Brain pericyte (primary cell): ENCODE measurements around the gene ADAMTS14.

Source experiments
- DNase-seq: peaks from one replicate; pipeline ENCODE4 v3.0.0-alpha.2; 2012; ENCODE audit warnings: low read depth, low spot score

ADAMTS14 gene

GRCh38 chr10:70674560-70675495 is 2.5 kb downstream of the ADAMTS14 start:
- DNase-seq = no peak

- no peak for DNase-seq
Measured at GRCh38 chr10:70675496-70676161, 3.3 kb downstream of the ADAMTS14 start.

GRCh38 chr10:70676511-70676910 is 4.2 kb downstream of the ADAMTS14 start:
- DNase-seq = no peak

GRCh38 chr10:70677016-70677415 is 4.7 kb downstream of the ADAMTS14 start:
- no peak for DNase-seq

GRCh38 chr10:70677620-70678249 is 5.4 kb downstream of the ADAMTS14 start:
- DNase-seq = no peak

- DNase-seq = no peak
Measured at GRCh38 chr10:70678250-70678635, 5.9 kb downstream of the ADAMTS14 start.

GRCh38 chr10:70678757-70679489 is 6.6 kb downstream of the ADAMTS14 start:
- DNase-seq = no peak

- no peak for DNase-seq
Measured at GRCh38 chr10:70679498-70679897, 7.2 kb downstream of the ADAMTS14 start.

GRCh38 chr10:70680899-70681730 is 8.8 kb downstream of the ADAMTS14 start:
- DNase-seq = no peak

- no peak for DNase-seq
Measured at GRCh38 chr10:70681731-70682005, 9.4 kb downstream of the ADAMTS14 start.

GRCh38 chr10:70682920-70683600 is 10.8 kb downstream of the ADAMTS14 start:
- no peak for DNase-seq

GRCh38 chr10:70683601-70683934 is 11.3 kb downstream of the ADAMTS14 start:
- no peak for DNase-seq

- no peak for DNase-seq
Measured at GRCh38 chr10:70683940-70684339, 11.6 kb downstream of the ADAMTS14 start.

- DNase-seq = no peak
Measured at GRCh38 chr10:70684374-70684773, 12.1 kb downstream of the ADAMTS14 start.

GRCh38 chr10:70684839-70685454 is 12.6 kb downstream of the ADAMTS14 start:
- DNase-seq = no peak

- DNase-seq = no peak
Measured at GRCh38 chr10:70685455-70685911, 13.2 kb downstream of the ADAMTS14 start.

- DNase-seq = no peak
Measured at GRCh38 chr10:70688828-70689227, 16.5 kb downstream of the ADAMTS14 start.

GRCh38 chr10:70689661-70690060 is 17.4 kb downstream of the ADAMTS14 start:
- DNase-seq = no peak

GRCh38 chr10:70690589-70690988 is 18.3 kb downstream of the ADAMTS14 start:
- no peak for DNase-seq

- DNase-seq = no peak
Measured at GRCh38 chr10:70691611-70692010, 19.3 kb downstream of the ADAMTS14 start.
